Trophoblast cell (in vitro differentiated cells and primary cell): ENCODE measurements around the gene BRD4.

Source experiments
- DNase-seq, 2 donors: peaks; one replicate each; pipeline ENCODE4 v3.0.0-alpha.2; 2016
- H2AFZ ChIP-seq: 2 replicates; pipeline ENCODE4 v1.6.1; 2013; ENCODE audit warnings: low read length, moderate library complexity, mild to moderate bottlenecking; ENCODE audit not compliant: insufficient read depth, poor library complexity
- H2AK5ac ChIP-seq: 2 replicates; pipeline ENCODE4 v1.6.1; 2013; ENCODE audit warnings: mild to moderate bottlenecking, low read length
- H2BK120ac ChIP-seq: 2 replicates; pipeline ENCODE4 v1.6.1; 2013; ENCODE audit warnings: low read length, mild to moderate bottlenecking, moderate library complexity; ENCODE audit not compliant: insufficient read depth, poor library complexity
- H2BK12ac ChIP-seq: 2 replicates; pipeline ENCODE4 v1.6.1; 2013; ENCODE audit warnings: mild to moderate bottlenecking, low read length, moderate library complexity
- H2BK5ac ChIP-seq: 2 replicates; pipeline ENCODE4 v1.6.1; 2013; ENCODE audit warnings: low read length, low read depth, moderate library complexity, mild to moderate bottlenecking; ENCODE audit not compliant: poor library complexity
- H3K14ac ChIP-seq: 2 replicates; pipeline ENCODE4 v1.6.1; 2013; ENCODE audit warnings: mild to moderate bottlenecking, low read length
- H3K18ac ChIP-seq: 2 replicates; pipeline ENCODE4 v1.6.1; 2013; ENCODE audit warnings: mild to moderate bottlenecking, low read length
- H3K23ac ChIP-seq: 2 replicates; pipeline ENCODE4 v1.6.1; 2013; ENCODE audit warnings: low read length
- H3K27ac ChIP-seq: 2 replicates; pipeline ENCODE4 v1.5.1; 2013; ENCODE audit warnings: low read depth, mild to moderate bottlenecking, inconsistent platforms, low read length, moderate library complexity
- H3K27me3 ChIP-seq: 2 replicates; pipeline ENCODE4 v1.6.1; 2013; ENCODE audit warnings: inconsistent platforms, mild to moderate bottlenecking, low read length, moderate library complexity; ENCODE audit not compliant: insufficient read depth
- H3K36me3 ChIP-seq, 2 experiments: 1 replicate in 1 of 2; 2 replicates in 1 of 2; pipeline ENCODE4 v1.6.1; 2013; ENCODE audit warnings: low read length in 2 of 2, mild to moderate bottlenecking in 2 of 2, moderate library complexity in 1 of 2; ENCODE audit not compliant: insufficient read depth in 2 of 2, control insufficient read depth in 1 of 2
- H3K4ac ChIP-seq: 2 replicates; pipeline ENCODE4 v1.6.1; 2013; ENCODE audit warnings: low read depth, mild to moderate bottlenecking, low read length, moderate library complexity
- H3K4me1 ChIP-seq, 2 experiments: 1 replicate in 1 of 2; 2 replicates in 1 of 2; pipeline ENCODE4 v1.6.1; 2013; ENCODE audit warnings: low read length in 2 of 2, mild to moderate bottlenecking in 2 of 2, moderate library complexity in 1 of 2; ENCODE audit not compliant: insufficient read depth in 2 of 2, control insufficient read depth in 1 of 2
- H3K4me2 ChIP-seq: 2 replicates; pipeline ENCODE4 v1.6.1; 2013; ENCODE audit warnings: inconsistent platforms, mild to moderate bottlenecking, low read length, moderate library complexity
- H3K4me3 ChIP-seq: 2 replicates; pipeline ENCODE4 v1.5.1; 2013; ENCODE audit warnings: mild to moderate bottlenecking, low read depth, low read length, inconsistent platforms
- H3K79me1 ChIP-seq: one replicate; pipeline ENCODE4 v1.6.1; 2013; ENCODE audit warnings: low read length
- H3K79me2 ChIP-seq: 2 replicates; pipeline ENCODE4 v1.6.1; 2013; ENCODE audit warnings: low read length, mild to moderate bottlenecking; ENCODE audit not compliant: control insufficient read depth, insufficient read depth, poor library complexity
- H3K9ac ChIP-seq: 2 replicates; pipeline ENCODE4 v1.6.1; 2013; ENCODE audit warnings: mild to moderate bottlenecking, low read length
- H3K9me3 ChIP-seq: 2 replicates; pipeline ENCODE4 v1.6.1; 2013; ENCODE audit warnings: low read depth, mild to moderate bottlenecking, control low read depth, inconsistent platforms, low read length; ENCODE audit not compliant: insufficient read depth
- H4K12ac ChIP-seq: 2 replicates; pipeline ENCODE4 v1.6.1; 2013; ENCODE audit warnings: low read depth, mild to moderate bottlenecking, low read length, moderate library complexity
- H4K8ac ChIP-seq: 2 replicates; pipeline ENCODE4 v1.6.1; 2013; ENCODE audit warnings: low read depth, mild to moderate bottlenecking, low read length, moderate library complexity
- H4K91ac ChIP-seq: one replicate; pipeline ENCODE4 v1.6.1; 2013; ENCODE audit warnings: low read depth, mild to moderate bottlenecking, low read length, moderate library complexity
- WGBS: extraction: QIAGEN DNeasy Blood & Tissue Kit; methylation state at CpG from one replicate; pipeline ENCODE4 v1.1.7; 2013; ENCODE audit warnings: missing lambda C conversion rate; ENCODE audit not compliant: insufficient read length, insufficient coverage; ENCODE audit errors: extremely low coverage; 5-methylcytosine and 5-hydroxymethylcytosine counted together

The BRD4 gene

DNA sequence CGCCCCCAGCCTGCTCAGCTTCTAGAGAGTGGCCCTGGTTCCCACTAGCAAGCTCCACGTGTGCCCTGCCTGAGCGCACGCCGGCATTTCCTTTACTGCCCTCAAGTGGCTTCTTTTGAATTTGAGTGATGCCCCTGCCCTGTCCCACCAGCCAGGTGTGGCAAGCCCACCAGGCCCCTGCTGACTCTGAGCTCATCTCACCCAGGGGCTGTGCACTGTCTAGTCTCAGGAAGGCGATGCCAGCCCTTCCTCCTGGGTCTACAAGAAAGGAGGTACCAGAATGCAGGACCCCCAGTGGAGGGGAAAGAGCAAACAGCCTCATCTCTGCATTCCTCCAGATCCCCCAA is 82.8 kb downstream of the BRD4 start:
- WGBS = no CpG with 5 or more reads among the region's 6 CpGs
- H3K23ac ChIP-seq = no peak overlapping the region
- H2AFZ ChIP-seq = no peak overlapping the region

DNA sequence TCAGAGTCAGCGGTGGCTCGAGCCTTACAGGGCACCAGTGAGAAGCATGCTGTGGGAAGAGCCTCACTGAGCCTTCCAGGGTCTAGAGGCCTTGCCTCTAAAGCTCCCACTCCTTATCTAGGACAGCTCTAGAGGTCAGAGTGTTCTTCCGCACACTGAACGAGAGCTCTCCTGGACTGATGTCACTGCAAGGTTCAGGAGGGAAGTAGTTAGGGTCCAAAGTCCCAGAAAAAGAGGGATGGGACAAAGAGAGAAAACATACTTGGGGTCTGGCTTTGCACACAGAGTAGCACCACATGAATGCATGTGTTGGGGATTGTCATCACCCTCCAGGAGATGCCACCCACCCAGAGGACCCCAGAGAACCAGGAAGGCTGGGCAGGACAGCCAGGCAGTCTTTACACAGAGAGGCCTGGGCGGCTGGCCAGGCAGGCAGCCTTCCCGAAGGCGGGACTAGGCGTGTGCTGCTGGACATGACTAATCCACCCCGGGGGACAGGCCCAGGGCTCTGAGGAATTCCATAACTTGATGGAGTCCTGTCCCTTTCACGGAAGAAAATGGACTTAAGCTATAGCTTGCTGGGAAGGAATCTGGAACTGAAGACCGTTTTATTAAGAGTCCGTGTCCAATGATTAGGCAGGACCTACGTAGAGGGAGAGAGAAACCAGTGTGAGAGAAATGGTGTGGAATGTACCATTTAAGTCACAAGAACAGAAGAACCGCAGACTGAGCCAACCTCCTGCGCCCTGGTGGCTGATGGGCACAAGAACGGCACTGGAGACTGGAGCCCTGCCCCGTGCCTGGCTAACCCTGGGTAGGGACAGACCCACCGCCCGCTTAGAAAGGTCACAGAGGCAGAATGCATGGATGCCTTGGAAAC is 83.5 kb downstream of the BRD4 start:
- peak; percentile 90 to 91 for DNase-seq
- peak overlapping the region; percentile 50 for H4K91ac ChIP-seq
- peak overlapping the region; percentile 60 for H3K18ac ChIP-seq
- H3K4me2 ChIP-seq = peak overlapping the region; percentile 12
- no peak overlapping the region for H3K9ac ChIP-seq
- H3K27ac ChIP-seq = peak overlapping the region; percentile 58
- H2BK120ac ChIP-seq = peak overlapping the region; percentile 39
- no CpG with 5 or more reads among the region's 19 CpGs for WGBS
- H3K4ac ChIP-seq = peak overlapping the region; percentile 13
- H3K79me2 ChIP-seq = peaks cover 4% of the 10 kb centered on the region
- peaks cover 77 to 80% of the 10 kb centered on the region in 2 experiments for H3K36me3 ChIP-seq
- H3K79me1 ChIP-seq = peaks cover 14% of the 10 kb centered on the region
- H2BK5ac ChIP-seq = peak overlapping the region; percentile 61
- H2AFZ ChIP-seq = no peak overlapping the region
- peaks cover 37 to 39% of the 10 kb centered on the region in 2 experiments for H3K4me1 ChIP-seq
- peak overlapping the region; percentile 20 for H4K8ac ChIP-seq
- H4K12ac ChIP-seq = no peak overlapping the region
- no peak overlapping the region for H3K23ac ChIP-seq
- no peak overlapping the region for H3K4me3 ChIP-seq
- peak overlapping the region; percentile 28 for H3K14ac ChIP-seq
- H3K9me3 ChIP-seq = peaks cover 2% of the 10 kb centered on the region
- H2AK5ac ChIP-seq = no peak overlapping the region
- H2BK12ac ChIP-seq = peak overlapping the region; percentile 26
- H3K27me3 ChIP-seq = no peaks in the 10 kb centered on the region

More for the DNA sequence above, 82.8 kb downstream of the BRD4 start:
- H2AK5ac ChIP-seq = peak overlapping the region; percentile 6
- no peak overlapping the region for H3K4me3 ChIP-seq
- H2BK120ac ChIP-seq = peak overlapping the region; percentile 39
- peaks cover 4% of the 10 kb centered on the region for H3K79me2 ChIP-seq
- peak overlapping the region; percentile 28 for H3K14ac ChIP-seq
- H3K9me3 ChIP-seq = peaks cover 2% of the 10 kb centered on the region
- H4K12ac ChIP-seq = no peak overlapping the region
- H3K27ac ChIP-seq = peak overlapping the region; percentile 58
- peak overlapping the region; percentile 50 for H4K91ac ChIP-seq
- H3K9ac ChIP-seq = no peak overlapping the region
- H3K4me2 ChIP-seq = no peak overlapping the region
- H3K4me1 ChIP-seq = peaks cover 37 to 39% of the 10 kb centered on the region in 2 experiments
- peak overlapping the region; percentile 2 for H3K4ac ChIP-seq
- DNase-seq = no peak
- peaks cover 78 to 81% of the 10 kb centered on the region in 2 experiments for H3K36me3 ChIP-seq
- no peaks in the 10 kb centered on the region for H3K27me3 ChIP-seq
- peak overlapping the region; percentile 16 for H3K18ac ChIP-seq
- peaks cover 14% of the 10 kb centered on the region for H3K79me1 ChIP-seq
- H4K8ac ChIP-seq = peak overlapping the region; percentile 20
- peak overlapping the region; percentile 26 for H2BK12ac ChIP-seq
- H2BK5ac ChIP-seq = no peak overlapping the region

- no CpG with 5 or more reads among the region's 5 CpGs for WGBS
Measured at GRCh38 chr19:15248106-15248505, 84.2 kb downstream of the BRD4 start.

DNA sequence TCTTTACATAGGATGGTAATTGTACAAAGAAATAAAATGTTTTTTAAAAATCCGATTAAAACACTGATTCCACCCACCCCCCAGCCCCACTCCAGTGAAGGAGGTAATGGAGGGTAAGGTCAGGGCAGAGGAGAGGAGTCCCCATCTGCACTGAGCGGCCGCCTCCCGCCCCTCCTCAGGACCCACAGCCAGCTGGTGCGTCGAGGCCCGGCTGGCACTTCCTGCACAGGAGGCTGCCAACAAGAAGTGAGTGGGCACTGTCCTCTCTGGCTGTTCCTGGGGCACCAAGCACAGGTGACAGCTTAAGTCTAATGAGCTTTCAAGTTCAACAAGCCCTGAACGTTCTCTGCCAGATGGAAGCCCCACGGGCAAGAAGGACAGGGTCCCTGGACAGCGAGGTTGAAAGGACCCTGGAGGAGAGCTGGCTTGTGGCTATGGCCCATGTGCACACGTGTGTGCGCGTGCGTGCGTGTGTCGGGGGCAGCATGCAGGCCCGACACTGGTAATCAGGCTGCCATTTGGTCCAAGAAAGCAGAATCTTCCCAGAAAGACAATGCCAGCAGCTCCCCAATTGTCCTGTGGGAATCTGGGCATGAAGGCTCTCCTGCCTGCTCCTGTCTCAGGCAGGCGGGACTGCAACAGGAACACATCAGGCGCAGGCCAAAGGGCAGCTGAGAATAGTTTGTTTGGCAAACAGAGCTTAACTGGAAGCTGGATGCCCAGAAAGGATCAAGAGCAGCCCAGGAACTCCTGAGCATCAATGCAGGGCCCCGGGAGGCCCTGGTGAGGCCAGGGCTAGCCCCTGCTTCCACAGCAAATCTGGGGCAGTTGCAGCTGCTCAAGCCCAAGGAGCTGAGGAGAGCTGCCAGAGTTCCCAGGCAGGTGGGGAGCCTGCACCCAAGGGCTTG is 85.0 kb downstream of the BRD4 start:
- no CpG with 5 or more reads among the region's 20 CpGs for WGBS
- Histone ChIP-seq H2BK12ac (no peak overlapping the region), H3K27ac (no peak overlapping the region), H3K4me3 (no peak overlapping the region), H2BK120ac (no peak overlapping the region), H2BK5ac (no peak overlapping the region), H3K4ac (peak overlapping the region; percentile 5), H3K79me2 (peaks cover 4% of the 10 kb centered on the region), H4K8ac (no peak overlapping the region), H4K91ac (no peak overlapping the region), H3K14ac (no peak overlapping the region), H3K4me2 (no peak overlapping the region), H3K27me3 (no peaks in the 10 kb centered on the region), H3K9me3 (no peaks in the 10 kb centered on the region), H2AK5ac (no peak overlapping the region), H3K9ac (no peak overlapping the region), H2AFZ (no peak overlapping the region), H3K18ac (no peak overlapping the region), H3K4me1 (peaks cover 33 to 35% of the 10 kb centered on the region in 2 experiments), H4K12ac (no peak overlapping the region), H3K36me3 (peaks cover 74 to 78% of the 10 kb centered on the region in 2 experiments), H3K23ac (no peak overlapping the region), H3K79me1 (peaks cover 14% of the 10 kb centered on the region)
- no peak for DNase-seq

More at GRCh38 chr19:15248106-15248505, 84.2 kb downstream of the BRD4 start:
- H3K36me3 ChIP-seq = peaks cover 76 to 80% of the 10 kb centered on the region in 2 experiments
- H3K18ac ChIP-seq = peak overlapping the region; percentile 60
- H3K27me3 ChIP-seq = no peaks in the 10 kb centered on the region
- no peak overlapping the region for H4K91ac ChIP-seq
- no peak overlapping the region for H2BK5ac ChIP-seq
- H2AK5ac ChIP-seq = no peak overlapping the region
- H4K8ac ChIP-seq = no peak overlapping the region
- H2AFZ ChIP-seq = no peak overlapping the region
- peaks cover 2% of the 10 kb centered on the region for H3K9me3 ChIP-seq
- H3K4me1 ChIP-seq = peaks cover 37 to 39% of the 10 kb centered on the region in 2 experiments
- no peak overlapping the region for H3K23ac ChIP-seq
- H2BK12ac ChIP-seq = no peak overlapping the region
- H4K12ac ChIP-seq = no peak overlapping the region
- H3K9ac ChIP-seq = no peak overlapping the region
- H3K4me3 ChIP-seq = no peak overlapping the region
- H3K4ac ChIP-seq = peak overlapping the region; percentile 10
- no peak overlapping the region for H3K14ac ChIP-seq
- no peak for DNase-seq
- peaks cover 4% of the 10 kb centered on the region for H3K79me2 ChIP-seq
- H3K79me1 ChIP-seq = peaks cover 14% of the 10 kb centered on the region
- H3K4me2 ChIP-seq = no peak overlapping the region
- H2BK120ac ChIP-seq = no peak overlapping the region
- H3K27ac ChIP-seq = no peak overlapping the region
